HG03575 (cell line): ENCODE results near the gene P4HB.

Experiments
- ATAC-seq: cut with Tn5 transposase; IDR thresholded peaks from one replicate; pipeline ENCODE4 v1.9.1; 2021; ENCODE audit not compliant: unreplicated experiment, insufficient number of reproducible peaks, low FRiP score; ENCODE audit errors: extremely low read depth

Gene P4HB

DNA sequence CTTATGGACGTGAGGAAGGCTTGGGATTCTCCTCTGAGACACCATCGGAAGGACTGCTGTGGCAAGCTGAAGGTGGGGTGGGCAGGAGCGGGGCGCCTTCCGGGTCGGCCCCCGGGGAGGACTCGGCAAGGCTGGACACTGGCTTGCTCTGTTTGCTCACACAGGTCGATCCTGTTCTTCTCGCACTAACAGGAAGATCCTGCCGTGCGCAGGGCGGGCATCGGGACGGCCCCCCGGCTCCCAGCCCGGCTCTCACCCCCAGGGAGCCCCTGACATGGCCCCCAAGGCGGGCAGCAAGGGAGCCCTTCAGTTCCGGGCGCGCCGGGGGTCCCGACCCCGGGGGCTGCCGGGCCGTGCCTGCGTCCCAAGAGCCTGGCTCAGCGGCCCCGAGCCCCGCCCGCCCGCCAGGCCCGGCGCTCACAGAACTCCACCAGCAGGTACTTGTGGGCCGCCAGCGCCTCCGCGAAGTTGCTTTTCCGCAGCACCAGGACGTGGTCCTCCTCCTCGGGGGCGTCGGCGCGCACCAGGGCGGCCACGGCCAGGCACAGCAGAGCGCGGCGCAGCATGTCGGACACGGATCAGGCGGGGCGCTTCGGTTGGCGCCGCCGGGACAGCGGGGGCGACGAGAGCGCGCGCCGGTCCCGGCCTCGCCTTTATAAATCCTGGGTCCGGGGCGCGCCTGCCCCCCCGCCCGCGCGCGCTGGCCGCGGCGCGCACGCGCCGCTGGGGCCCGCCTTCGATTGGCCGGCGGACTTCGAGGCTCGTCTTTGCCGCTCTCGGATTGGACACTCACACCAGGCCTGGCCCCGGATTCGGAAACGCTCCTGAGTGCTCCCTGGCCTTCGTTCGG is at the start of gene P4HB:
TSS of gene P4HB (minus strand) at position 630 of the 850 bp plus-strand sequence. CDS start at position 566, 64 bp downstream.
- no peak for ATAC-seq

DNA sequence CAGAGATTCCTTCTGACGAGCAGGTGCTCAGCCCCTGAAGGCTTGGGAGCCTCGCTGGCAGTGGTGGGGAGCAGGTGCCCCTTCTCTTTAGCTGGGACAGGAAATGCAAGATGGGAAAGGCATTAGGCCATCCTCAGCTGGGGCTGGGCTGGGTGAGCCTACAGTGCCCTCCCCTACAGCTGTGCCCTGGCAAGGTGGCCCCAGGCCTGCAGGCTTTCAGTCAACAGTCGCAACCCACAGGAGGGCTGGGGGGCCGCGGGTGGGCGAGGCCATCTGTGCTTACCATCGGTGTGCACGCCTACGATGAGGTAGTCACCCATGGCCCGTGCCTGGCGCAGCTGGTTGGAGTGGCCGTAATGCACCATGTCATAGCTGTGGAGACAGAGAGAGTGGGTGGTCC is 48.9 kb upstream of the P4HB start:
- ATAC-seq = no peak

GRCh38 chr17:81908793-81909192 is 48.5 kb upstream of the P4HB start:
- ATAC-seq = no peak

DNA sequence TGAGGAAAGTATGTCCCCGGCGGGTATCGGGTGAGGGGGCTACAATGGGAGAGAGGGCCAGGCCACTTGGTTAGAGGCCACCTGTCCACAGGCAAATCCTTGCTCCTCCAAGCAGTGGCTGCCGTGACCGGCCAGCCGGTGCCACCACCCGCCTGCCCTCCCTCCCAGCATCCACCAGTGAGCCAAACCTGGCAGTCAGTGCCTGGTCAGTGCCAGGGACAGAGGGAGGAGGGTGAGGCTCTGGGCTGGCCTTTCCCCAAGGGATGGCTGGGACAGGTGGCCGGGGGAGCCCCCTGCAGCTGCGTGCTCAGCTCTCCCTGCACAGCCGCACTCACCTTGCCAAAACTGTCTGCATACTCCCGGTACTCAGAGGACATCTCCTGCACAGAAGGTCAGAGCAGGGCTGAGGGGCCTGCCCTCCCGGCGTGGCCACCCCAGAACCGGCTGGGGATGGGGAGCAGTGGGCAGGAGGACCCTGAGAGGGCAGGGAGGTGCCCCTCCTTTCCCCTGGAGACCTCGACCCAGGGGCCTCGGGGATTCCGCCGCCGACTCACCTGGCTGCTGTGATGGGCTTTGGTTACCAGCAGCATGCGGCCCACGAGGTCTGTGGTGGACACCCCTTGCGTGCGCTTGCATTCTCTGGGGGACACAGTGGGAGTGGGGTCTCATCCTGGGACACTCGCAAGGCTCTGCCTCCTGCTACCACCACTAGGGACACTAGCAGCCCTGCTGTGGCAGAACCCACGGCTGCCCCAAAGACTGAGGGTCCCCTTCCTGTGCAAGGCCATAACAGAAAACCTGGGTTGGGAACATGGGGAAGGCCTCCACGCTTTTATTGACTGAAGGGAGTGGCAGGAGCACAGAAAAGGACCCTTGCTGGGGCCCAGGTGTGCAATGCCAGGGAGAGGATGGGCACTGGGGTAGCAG is 47.1 kb upstream of the P4HB start:
- no peak for ATAC-seq

- no peak for ATAC-seq
These were observed 46.3 kb upstream of the P4HB start for GRCh38 chr17:81906476-81907218.

DNA sequence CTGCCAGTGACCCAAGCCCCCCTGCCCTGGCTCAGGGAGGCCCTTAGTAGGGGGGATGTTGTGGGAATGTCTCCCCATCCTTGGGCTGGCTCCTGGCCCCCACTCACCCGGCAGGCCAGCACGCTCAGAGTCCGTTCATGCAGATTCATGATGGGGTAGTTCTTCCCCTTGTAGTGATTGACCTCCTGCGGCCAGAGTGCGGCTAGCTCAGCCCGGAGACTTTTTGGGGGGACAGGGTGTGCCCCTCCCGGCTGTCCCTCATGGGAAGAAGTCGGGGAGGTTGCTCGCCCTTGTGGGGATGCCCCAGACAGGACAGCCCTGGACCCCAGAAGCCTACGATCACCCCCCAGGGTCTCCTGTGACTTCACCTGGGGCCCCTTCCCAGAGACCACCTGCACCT is 45.7 kb upstream of the P4HB start:
- no peak for ATAC-seq

- no peak for ATAC-seq
These were observed 45.1 kb upstream of the P4HB start for GRCh38 chr17:81905424-81905875.

- no peak for ATAC-seq
These were observed 44.5 kb upstream of the P4HB start for GRCh38 chr17:81904600-81905423.

- no peak for ATAC-seq
These were observed 43.7 kb upstream of the P4HB start for GRCh38 chr17:81903896-81904599.

- no peak for ATAC-seq
These were observed 43.1 kb upstream of the P4HB start for GRCh38 chr17:81903415-81903831.

DNA sequence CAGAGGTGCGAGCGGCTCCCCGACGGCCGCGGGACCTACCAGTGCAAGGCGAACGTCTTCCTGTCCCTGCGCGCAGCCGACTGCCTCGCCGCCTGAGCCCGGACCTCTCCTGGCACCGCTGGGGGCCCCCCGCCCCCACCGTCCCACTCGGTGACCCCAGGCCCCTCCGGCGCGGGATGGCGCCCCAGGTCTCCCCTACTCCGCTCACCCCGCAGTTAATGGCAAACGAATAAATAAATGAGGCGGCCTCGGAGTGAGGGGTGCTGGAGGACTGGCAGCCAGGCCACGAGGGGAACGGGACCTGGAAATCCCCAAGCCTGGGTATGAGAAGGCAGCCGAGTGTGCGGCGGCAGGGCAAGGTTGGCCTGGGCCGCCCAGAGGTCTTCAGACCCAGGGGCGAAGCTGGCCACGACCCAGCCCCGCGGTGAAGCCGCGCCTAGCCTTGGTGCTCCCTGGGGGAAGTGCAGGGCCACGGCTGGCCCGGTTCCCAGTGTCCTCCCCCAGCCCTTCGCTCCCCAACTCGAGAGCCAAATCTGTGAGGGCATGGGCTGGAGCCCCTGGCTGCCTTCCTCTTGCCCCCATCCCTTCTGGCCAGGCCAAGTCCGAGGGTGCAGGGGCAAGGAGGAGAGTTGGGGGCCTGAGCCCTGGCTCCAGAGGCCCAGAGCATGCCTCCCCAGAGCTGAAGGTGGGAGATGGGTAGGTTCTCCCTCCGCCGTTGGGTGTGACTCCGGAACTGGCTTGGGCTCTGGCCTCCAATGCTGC is 42.5 kb upstream of the P4HB start:
- no peak for ATAC-seq

DNA sequence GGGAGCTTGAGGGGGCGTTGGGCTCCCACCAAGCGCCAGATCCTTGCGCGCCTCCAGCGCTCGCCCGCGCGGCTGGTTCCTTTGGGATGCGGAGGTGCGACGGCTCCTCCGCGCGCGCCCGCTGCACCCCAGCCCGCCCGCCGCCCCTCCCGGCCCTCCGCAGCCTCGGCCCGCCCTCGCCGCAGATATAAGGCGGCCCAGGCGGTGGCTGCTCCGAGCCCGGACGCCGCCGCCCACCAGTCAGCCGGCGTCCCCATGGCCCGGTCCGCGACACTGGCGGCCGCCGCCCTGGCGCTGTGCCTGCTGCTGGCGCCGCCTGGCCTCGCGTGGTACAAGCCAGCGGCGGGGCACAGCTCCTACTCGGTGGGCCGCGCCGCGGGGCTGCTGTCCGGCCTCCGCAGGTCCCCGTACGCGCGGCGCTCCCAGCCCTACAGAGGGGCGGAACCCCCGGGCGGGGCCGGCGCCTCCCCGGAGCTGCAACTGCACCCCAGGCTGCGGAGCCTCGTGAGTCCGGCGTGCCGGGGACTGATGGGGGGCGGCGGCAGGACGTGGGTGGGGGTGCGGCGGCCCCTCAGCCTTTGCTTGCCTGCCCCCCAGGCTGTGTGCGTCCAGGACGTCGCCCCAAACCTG is 41.8 kb upstream of the P4HB start, which contains the start of gene NPB:
TSS of gene NPB (plus strand) at position 216 of the 630 bp plus-strand sequence. CDS start at position 256, 40 bp downstream.
- no peak for ATAC-seq

GRCh38 chr17:81901167-81902022 is 41.1 kb upstream of the P4HB start:
- ATAC-seq = no peak

- ATAC-seq = no peak
These were observed 40.0 kb upstream of the P4HB start for GRCh38 chr17:81900181-81900820.

- no peak for ATAC-seq
These were observed 39.3 kb upstream of the P4HB start for GRCh38 chr17:81899514-81900166.
